ENCODE results near the gene RGL3. TPM values are rescaled to one million over a fixed set of nuclear protein-coding genes. Genes with fewer than 3 reads are reported as not detected.
"Not testable (repeated sequence)": the region's sequence is repeated elsewhere in the genome, so short reads cannot be mapped to it uniquely, and the experiment has no call there.

Gene RGL3
- under 1 TPM in 3 of 5 donors, not detected in 2; 0.22 to 0.72 (median 0.50) TPM for total RNA-seq
- 0.28 TPM for total RNA-seq (2013)
- 0 to 0.22 (median 0) reads per million in 29 experiments for total RNA-seq

DNA sequence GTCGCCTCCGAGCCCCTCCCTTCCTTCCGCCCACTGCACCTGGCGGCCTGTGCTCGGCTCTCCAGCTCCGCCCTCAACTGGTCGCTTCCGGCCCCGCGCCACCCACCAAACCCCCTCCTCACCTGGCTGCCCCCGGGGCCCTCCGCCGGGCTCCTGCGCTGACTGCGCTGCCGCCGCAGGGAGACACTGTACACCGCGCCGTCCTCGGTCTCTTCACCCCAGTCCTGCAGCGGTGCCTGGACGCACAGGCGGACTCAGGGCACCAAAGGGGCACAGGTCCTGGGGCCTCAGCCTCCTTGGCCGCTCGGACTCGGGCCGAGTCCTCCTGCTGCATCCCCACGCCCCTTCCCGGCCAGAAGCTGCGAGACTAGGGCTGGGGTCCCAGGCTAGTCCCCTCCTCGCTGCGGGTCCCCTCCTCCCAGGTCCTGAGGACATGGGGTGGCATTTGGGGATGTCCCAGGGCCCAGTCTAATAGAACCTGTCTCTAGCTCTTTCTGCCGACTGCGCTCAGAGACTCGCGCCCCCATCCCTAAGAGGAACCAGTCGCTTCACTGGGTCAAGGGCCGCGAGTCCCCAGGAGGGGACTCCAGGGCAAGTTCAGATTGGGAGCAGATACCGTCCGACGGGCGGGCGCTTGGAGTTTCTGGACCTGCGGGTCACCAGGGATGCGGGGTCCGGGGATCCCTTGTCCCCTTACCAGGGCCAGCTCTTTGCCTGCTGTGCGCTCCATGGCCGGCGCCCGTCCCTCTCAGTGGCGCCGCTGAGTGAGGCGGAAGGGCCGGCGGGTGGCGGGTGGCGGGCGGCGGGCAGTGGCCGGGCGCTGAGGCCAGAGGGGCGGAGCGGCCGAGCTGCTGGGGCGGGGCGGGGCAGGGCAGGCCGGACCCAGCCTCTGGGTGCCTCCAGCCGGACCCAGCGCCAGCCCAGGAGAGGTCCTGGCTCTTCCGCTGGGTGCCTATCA, at the start of gene RGL3:
RGL3 (minus strand) TSS at position 766 of the 958 bp plus-strand sequence; CDS start at position 730, 36 bp downstream.
- peak within 1 kb of the TSS in 1 of 3 donors; percentile 80 for H3K4me3 Mint-ChIP-seq
- CTCF ChIA-PET: interaction anchor here (0.5 to 0.8 kb wide), 2 partner anchors 39 to 43 kb away, joined by 3 read pairs; no protein-coding TSS in a partner anchor

GRCh38 chr19:11468266-11468845, 49.2 kb upstream of the RGL3 start:
- not testable (repeated sequence) for H3K27ac Mint-ChIP-seq; H3K36me3 Mint-ChIP-seq; H3K9me3 Mint-ChIP-seq; DNase-seq; H3K9me3 ChIP-seq; H3K4me1 Mint-ChIP-seq; H3K4me1 ChIP-seq (ENCODE audit: control insufficient read depth in 1 of 2, extremely low read depth in 1 of 2, insufficient read depth in 2 of 2, low read length in 2 of 2); H3K4me3 Mint-ChIP-seq; H3K4me3 ChIP-seq (ENCODE audit: control insufficient read depth in 1 of 2, extremely low read depth in 1 of 2, low read length in 1 of 2); H3K27ac ChIP-seq (ENCODE audit: low read length); H3K36me3 ChIP-seq (ENCODE audit: control insufficient read depth in 2 of 2, extremely low read depth in 1 of 2, insufficient read depth in 1 of 2, low read length in 1 of 2); ATAC-seq (replicated peaks in 1 of 4)
- no CpG with 5 or more reads among the region's 8 CpGs for WGBS (ENCODE audit: insufficient coverage)
- peaks cover 0 to 36% of the 10 kb centered on the region in 2 experiments for H3K27me3 ChIP-seq (replicated peaks in 1 of 2; ENCODE audit: control insufficient read depth in 2 of 2, extremely low read depth in 1 of 2, insufficient read depth in 2 of 2, low read length in 1 of 2)
- ChIA-PET CTCF (interaction anchor here in 1 of 2 donors (0.9 kb wide), 1 partner anchor 15 kb away, joined by 4 read pairs; no protein-coding TSS in a partner anchor), POLR2A (interaction anchor here in 1 of 2 donors (0.7 kb wide), 1 partner anchor 458 kb away, joined by 5 read pairs; no protein-coding TSS in a partner anchor)
- peaks cover 6 to 10% of the 10 kb centered on the region in 2 donors for H3K27me3 Mint-ChIP-seq

More for the DNA sequence above, at the start of gene RGL3:
- 7% methylated on average over 71 of the region's 72 CpGs for WGBS (ENCODE audit: insufficient coverage)
- Histone ChIP-seq H3K36me3 (ENCODE audit: control insufficient read depth in 2 of 2, extremely low read depth in 1 of 2, insufficient read depth in 1 of 2, low read length in 1 of 2) (no peaks in the 10 kb centered on the region), H3K4me3 (ENCODE audit: control insufficient read depth in 1 of 2, extremely low read depth in 1 of 2, low read length in 1 of 2) (no peak within 1 kb of the TSS), H3K9me3 (no peaks in the 10 kb centered on the region), H3K27ac (ENCODE audit: low read length) (no peak within 1 kb of the TSS), H3K27me3 (replicated peaks in 1 of 2; ENCODE audit: control insufficient read depth in 2 of 2, extremely low read depth in 1 of 2, insufficient read depth in 2 of 2, low read length in 1 of 2) (peaks cover 5 to 78% of the 10 kb centered on the region in 2 experiments), H3K4me1 (ENCODE audit: control insufficient read depth in 1 of 2, extremely low read depth in 1 of 2, insufficient read depth in 2 of 2, low read length in 2 of 2) (peaks cover 5 to 47% of the 10 kb centered on the region in 2 experiments)
- H3K27me3 Mint-ChIP-seq: peaks cover 40 to 58% of the 10 kb centered on the region in 2 donors
- ATAC-seq (replicated peaks in 1 of 4): no peak
- no peaks in the 10 kb centered on the region for H3K36me3 Mint-ChIP-seq
- H3K27ac Mint-ChIP-seq: no peak within 1 kb of the TSS
- H3K9me3 Mint-ChIP-seq: no peaks in the 10 kb centered on the region
- no peak for DNase-seq
- H3K4me1 Mint-ChIP-seq: peaks cover 33 to 43% (median 37%) of the 10 kb centered on the region in 3 donors
- POLR2A ChIA-PET: interaction anchor here in 1 of 2 donors (0.6 kb wide), 1 partner anchor 43 kb away, joined by 4 read pairs; no protein-coding TSS in a partner anchor

DNA sequence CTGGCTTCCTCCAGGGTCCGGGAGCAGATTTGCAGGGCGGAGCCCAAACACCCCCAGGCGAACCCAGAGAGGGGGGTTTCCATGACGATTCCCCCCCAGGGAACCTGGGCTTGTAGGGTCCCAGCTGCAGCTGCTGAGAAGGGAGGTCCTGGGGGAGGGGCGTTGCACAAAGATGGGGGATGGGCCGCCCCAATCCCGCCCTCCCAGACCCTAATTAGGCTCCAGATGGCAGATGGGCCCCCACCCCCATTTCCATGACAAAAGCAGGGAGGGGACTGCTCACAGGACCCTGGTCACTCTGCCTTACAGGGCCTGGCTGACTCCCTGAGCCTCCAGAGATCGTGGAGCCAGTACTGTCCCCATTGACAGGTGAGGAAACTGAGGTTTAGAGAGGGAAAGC, 46.5 kb upstream of the RGL3 start:
- 83% methylated on average over 1 of the region's 8 CpGs for WGBS (ENCODE audit: insufficient coverage)
- Histone ChIP-seq H3K9me3 (no peaks in the 10 kb centered on the region), H3K27me3 (replicated peaks in 1 of 2; ENCODE audit: control insufficient read depth in 2 of 2, extremely low read depth in 1 of 2, insufficient read depth in 2 of 2, low read length in 1 of 2) (peaks cover 0 to 33% of the 10 kb centered on the region in 2 experiments), H3K27ac (ENCODE audit: low read length) (no peak overlapping the region), H3K4me3 (ENCODE audit: control insufficient read depth in 1 of 2, extremely low read depth in 1 of 2, low read length in 1 of 2) (no peak overlapping the region), H3K36me3 (ENCODE audit: control insufficient read depth in 2 of 2, extremely low read depth in 1 of 2, insufficient read depth in 1 of 2, low read length in 1 of 2) (no peaks in the 10 kb centered on the region), H3K4me1 (ENCODE audit: control insufficient read depth in 1 of 2, extremely low read depth in 1 of 2, insufficient read depth in 2 of 2, low read length in 2 of 2) (no peaks in the 10 kb centered on the region)
- ChIA-PET POLR2A (no interaction called here), CTCF (interaction anchor here in 1 of 2 donors (0.6 kb wide), 1 partner anchor 1230 kb away, joined by 7 read pairs; no protein-coding TSS in a partner anchor)
- no peaks in the 10 kb centered on the region for H3K9me3 Mint-ChIP-seq
- no peaks in the 10 kb centered on the region for H3K36me3 Mint-ChIP-seq
- peaks cover 5 to 10% of the 10 kb centered on the region in 2 donors for H3K27me3 Mint-ChIP-seq
- no peak overlapping the region for H3K4me3 Mint-ChIP-seq
- peaks cover 0 to 4% (median 2%) of the 10 kb centered on the region in 3 donors for H3K4me1 Mint-ChIP-seq
- no peak for ATAC-seq (replicated peaks in 1 of 4)
- H3K27ac Mint-ChIP-seq: no peak overlapping the region
- DNase-seq: no peak

DNA sequence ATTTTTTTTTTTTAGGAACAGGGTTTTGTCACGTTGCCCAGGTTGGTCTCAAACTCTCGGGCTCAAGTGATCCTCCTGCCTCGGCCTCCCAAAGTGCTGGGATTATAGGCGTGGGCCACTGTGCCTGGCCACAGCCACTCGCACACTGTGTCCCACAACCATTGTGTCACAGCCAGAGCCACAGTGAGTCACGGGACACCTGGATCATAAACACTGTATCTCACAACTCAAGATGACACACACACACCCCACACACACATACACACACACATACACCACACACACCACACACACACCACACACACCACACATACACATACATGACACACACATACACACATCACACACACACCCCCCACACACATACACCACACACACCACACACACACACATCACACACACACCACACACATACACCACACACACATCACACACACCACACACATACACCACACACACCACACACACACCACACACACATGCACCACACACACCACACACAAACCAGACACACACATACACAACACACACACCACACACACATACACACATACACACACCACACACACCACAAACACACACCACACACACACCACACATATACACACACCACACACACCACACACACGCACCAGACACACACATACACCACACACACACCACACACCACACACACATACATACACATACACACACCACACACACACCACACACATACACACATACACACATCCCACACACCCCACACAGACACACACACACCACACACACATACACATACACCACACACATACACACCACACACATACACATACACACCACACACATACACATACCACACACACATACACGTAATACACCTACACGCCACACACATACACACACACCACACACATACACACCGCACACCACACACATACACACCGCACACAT, 45.5 kb upstream of the RGL3 start:
- no peak overlapping the region for H3K27ac Mint-ChIP-seq
- DNase-seq (no peak), ATAC-seq (replicated peaks in 1 of 4) (no peak)
- H3K27me3 Mint-ChIP-seq: peaks cover 13 to 14% of the 10 kb centered on the region in 2 donors
- peaks cover 0 to 4% (median 2%) of the 10 kb centered on the region in 3 donors for H3K4me1 Mint-ChIP-seq
- no peaks in the 10 kb centered on the region for H3K36me3 Mint-ChIP-seq
- Histone ChIP-seq H3K4me3 (ENCODE audit: control insufficient read depth in 1 of 2, extremely low read depth in 1 of 2, low read length in 1 of 2) (no peak overlapping the region), H3K27ac (ENCODE audit: low read length) (no peak overlapping the region), H3K36me3 (ENCODE audit: control insufficient read depth in 2 of 2, extremely low read depth in 1 of 2, insufficient read depth in 1 of 2, low read length in 1 of 2) (no peaks in the 10 kb centered on the region), H3K4me1 (ENCODE audit: control insufficient read depth in 1 of 2, extremely low read depth in 1 of 2, insufficient read depth in 2 of 2, low read length in 2 of 2) (no peaks in the 10 kb centered on the region), H3K9me3 (no peaks in the 10 kb centered on the region), H3K27me3 (replicated peaks in 1 of 2; ENCODE audit: control insufficient read depth in 2 of 2, extremely low read depth in 1 of 2, insufficient read depth in 2 of 2, low read length in 1 of 2) (peaks cover 0 to 35% of the 10 kb centered on the region in 2 experiments)
- no peak overlapping the region for H3K4me3 Mint-ChIP-seq
- 86% methylated on average over 11 of the region's 11 CpGs for WGBS (ENCODE audit: insufficient coverage)
- ChIA-PET POLR2A (no interaction called here), CTCF (no interaction called here)
- no peaks in the 10 kb centered on the region for H3K9me3 Mint-ChIP-seq

- peak in 1 of 35 experiments; percentile 10 for DNase-seq
- Histone ChIP-seq H3K27me3 (replicated peaks in 1 of 2; ENCODE audit: control insufficient read depth in 2 of 2, extremely low read depth in 1 of 2, insufficient read depth in 2 of 2, low read length in 1 of 2) (peaks cover 0 to 35% of the 10 kb centered on the region in 2 experiments), H3K9me3 (no peaks in the 10 kb centered on the region), H3K4me1 (ENCODE audit: control insufficient read depth in 1 of 2, extremely low read depth in 1 of 2, insufficient read depth in 2 of 2, low read length in 2 of 2) (no peaks in the 10 kb centered on the region), H3K27ac (ENCODE audit: low read length) (no peak overlapping the region), H3K4me3 (ENCODE audit: control insufficient read depth in 1 of 2, extremely low read depth in 1 of 2, low read length in 1 of 2) (no peak overlapping the region), H3K36me3 (ENCODE audit: control insufficient read depth in 2 of 2, extremely low read depth in 1 of 2, insufficient read depth in 1 of 2, low read length in 1 of 2) (no peaks in the 10 kb centered on the region)
- Mint-ChIP-seq H3K27ac (no peak overlapping the region), H3K36me3 (no peaks in the 10 kb centered on the region), H3K4me1 (peaks cover 0 to 4% (median 2%) of the 10 kb centered on the region in 3 donors), H3K4me3 (no peak overlapping the region), H3K27me3 (peaks cover 14 to 15% of the 10 kb centered on the region in 2 donors), H3K9me3 (no peaks in the 10 kb centered on the region)
- peak in 2 of 4 experiments; percentile 38 to 49 for ATAC-seq (replicated peaks in 1 of 4)
- ChIA-PET POLR2A (no interaction called here), CTCF (no interaction called here)
- 58% methylated on average over 7 of the region's 12 CpGs for WGBS (ENCODE audit: insufficient coverage)
Measured at GRCh38 chr19:11463391-11463790, 44.3 kb upstream of the RGL3 start.

Data from T-cell (primary cell).